ENCODE data around the gene CHTF18. TPM values are rescaled to one million over a fixed set of nuclear protein-coding genes. Genes with fewer than 3 reads are reported as not detected.

CHTF18 gene
- total RNA-seq, 1 experiment from 2014 or later: 154 TPM

DNA sequence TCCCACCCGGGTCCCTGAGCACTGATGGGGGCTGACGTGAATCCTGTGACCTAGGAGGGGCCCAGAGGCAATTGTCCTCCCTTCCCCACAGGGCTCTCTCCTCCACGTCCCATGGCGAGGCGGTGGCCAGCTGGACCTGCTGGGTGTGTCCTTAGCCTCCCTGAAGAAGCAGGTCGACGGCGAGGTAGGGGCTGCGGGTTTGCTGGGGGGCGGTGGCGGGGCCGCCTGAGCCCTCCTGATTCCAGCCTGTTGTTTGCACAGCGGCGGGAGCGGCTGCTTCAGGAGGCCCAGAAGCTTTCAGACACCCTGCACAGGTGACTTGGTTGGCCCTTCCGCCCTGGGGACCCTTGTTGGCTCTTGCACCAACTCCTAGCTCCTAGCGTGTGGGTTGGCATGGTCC lies 1.7 kb downstream of the CHTF18 start:
- intact Hi-C loops (cut with micrococcal nuclease; ENCODE audit: unreplicated experiment): no loop called here
- Mint-ChIP-seq H3K36me3 (ENCODE audit: insufficient read depth, unreplicated experiment) (peaks cover 80% of the 10 kb centered on the region), H3K27ac (ENCODE audit: unreplicated experiment) (no peak overlapping the region), H3K9me3 (ENCODE audit: low read depth, unreplicated experiment) (no peaks in the 10 kb centered on the region), H3K4me3 (ENCODE audit: low read depth, unreplicated experiment) (peak overlapping the region; percentile 98), H3K27me3 (ENCODE audit: unreplicated experiment) (no peaks in the 10 kb centered on the region), H3K4me1 (ENCODE audit: low read depth, unreplicated experiment) (no peaks in the 10 kb centered on the region)
- CTCF ChIA-PET: no interaction called here
- no peak for DNase-seq
- TF ChIP-seq, protein P1, sequence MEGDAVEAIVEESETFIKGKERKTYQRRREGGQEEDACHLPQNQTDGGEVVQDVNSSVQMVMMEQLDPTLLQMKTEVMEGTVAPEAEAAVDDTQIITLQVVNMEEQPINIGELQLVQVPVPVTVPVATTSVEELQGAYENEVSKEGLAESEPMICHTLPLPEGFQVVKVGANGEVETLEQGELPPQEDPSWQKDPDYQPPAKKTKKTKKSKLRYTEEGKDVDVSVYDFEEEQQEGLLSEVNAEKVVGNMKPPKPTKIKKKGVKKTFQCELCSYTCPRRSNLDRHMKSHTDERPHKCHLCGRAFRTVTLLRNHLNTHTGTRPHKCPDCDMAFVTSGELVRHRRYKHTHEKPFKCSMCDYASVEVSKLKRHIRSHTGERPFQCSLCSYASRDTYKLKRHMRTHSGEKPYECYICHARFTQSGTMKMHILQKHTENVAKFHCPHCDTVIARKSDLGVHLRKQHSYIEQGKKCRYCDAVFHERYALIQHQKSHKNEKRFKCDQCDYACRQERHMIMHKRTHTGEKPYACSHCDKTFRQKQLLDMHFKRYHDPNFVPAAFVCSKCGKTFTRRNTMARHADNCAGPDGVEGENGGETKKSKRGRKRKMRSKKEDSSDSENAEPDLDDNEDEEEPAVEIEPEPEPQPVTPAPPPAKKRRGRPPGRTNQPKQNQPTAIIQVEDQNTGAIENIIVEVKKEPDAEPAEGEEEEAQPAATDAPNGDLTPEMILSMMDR (IDR thresholded peaks at IDR 0.05; ENCODE audit: unreplicated experiment): no peak
- BruUV-seq (replicated peaks): no TSS peak

DNA sequence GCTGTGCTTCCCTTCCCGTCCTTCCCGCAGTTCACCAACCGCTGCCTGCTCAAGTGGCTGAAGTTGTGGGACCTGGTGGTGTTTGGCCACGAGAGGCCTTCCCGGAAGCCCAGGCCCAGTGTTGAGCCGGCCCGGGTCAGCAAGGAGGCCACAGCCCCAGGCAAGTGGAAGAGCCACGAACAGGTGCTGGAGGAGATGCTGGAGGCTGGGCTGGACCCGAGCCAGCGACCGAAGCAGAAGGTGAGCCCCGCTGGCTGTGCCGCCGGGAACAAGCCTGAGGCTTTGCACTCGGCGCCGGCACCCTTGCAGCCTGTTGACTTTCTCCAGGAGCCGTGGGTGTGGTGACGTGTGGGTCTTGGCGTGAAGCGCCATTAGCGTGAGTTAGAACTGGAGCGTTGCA lies 2.7 kb downstream of the CHTF18 start:
- no peaks in the 10 kb centered on the region for H3K27me3 Mint-ChIP-seq (ENCODE audit: unreplicated experiment)
- H3K4me1 Mint-ChIP-seq (ENCODE audit: low read depth, unreplicated experiment): no peaks in the 10 kb centered on the region
- DNase-seq: no peak
- no peak overlapping the region for H3K27ac Mint-ChIP-seq (ENCODE audit: unreplicated experiment)
- TF ChIP-seq, protein P1 (IDR thresholded peaks at IDR 0.05; ENCODE audit: unreplicated experiment): no peak
- H3K9me3 Mint-ChIP-seq (ENCODE audit: low read depth, unreplicated experiment): no peaks in the 10 kb centered on the region
- no peak overlapping the region for H3K4me3 Mint-ChIP-seq (ENCODE audit: low read depth, unreplicated experiment)
- CTCF ChIA-PET: no interaction called here
- no TSS peak for BruUV-seq (replicated peaks)
- H3K36me3 Mint-ChIP-seq (ENCODE audit: insufficient read depth, unreplicated experiment): peaks cover 79% of the 10 kb centered on the region
- intact Hi-C loops (cut with micrococcal nuclease; ENCODE audit: unreplicated experiment): no loop called here

DNA sequence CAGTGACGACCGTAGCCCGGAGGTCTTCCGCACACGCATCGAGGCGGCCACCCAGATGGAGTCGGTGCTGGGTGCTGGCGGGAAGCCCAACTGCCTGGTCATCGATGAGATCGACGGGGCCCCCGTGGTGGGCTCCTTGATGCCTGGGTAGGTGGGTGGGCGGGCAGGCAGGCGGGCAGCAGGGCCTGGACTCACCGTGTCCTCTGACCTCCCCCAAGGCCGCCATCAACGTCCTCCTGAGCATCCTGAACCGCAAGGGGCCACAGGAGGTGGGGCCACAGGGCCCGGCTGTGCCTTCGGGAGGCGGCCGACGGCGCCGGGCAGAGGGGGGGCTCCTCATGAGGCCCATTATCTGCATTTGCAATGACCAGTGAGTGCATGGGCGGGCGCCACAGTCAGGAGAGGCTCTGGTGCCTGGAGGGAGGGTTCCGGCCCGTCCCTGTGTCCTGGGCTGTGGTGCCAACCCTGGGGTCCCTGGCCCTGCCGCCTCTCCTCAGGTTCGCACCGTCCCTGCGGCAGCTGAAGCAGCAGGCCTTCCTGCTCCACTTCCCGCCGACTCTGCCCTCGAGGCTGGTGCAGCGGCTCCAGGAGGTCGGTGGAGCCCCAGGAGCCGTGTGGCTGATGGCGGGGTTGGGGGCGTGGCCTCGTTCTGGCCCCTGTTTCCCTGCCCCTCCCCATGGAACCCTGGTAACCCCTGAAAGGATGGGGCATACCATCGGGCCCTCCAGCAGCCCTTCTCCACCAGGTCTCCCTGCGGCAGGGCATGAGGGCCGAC lies 4.0 kb downstream of the CHTF18 start:
- TF ChIP-seq, protein P1 (IDR thresholded peaks at IDR 0.05; ENCODE audit: unreplicated experiment): no peak
- H3K27ac Mint-ChIP-seq (ENCODE audit: unreplicated experiment): no peak overlapping the region
- no peak for DNase-seq
- no peak overlapping the region for H3K4me3 Mint-ChIP-seq (ENCODE audit: low read depth, unreplicated experiment)
- peaks cover 79% of the 10 kb centered on the region for H3K36me3 Mint-ChIP-seq (ENCODE audit: insufficient read depth, unreplicated experiment)
- intact Hi-C loops (cut with micrococcal nuclease; ENCODE audit: unreplicated experiment): no loop called here
- CTCF ChIA-PET: no interaction called here
- no peaks in the 10 kb centered on the region for H3K9me3 Mint-ChIP-seq (ENCODE audit: low read depth, unreplicated experiment)
- BruUV-seq (replicated peaks): no TSS peak
- H3K27me3 Mint-ChIP-seq (ENCODE audit: unreplicated experiment): no peaks in the 10 kb centered on the region
- H3K4me1 Mint-ChIP-seq (ENCODE audit: low read depth, unreplicated experiment): no peaks in the 10 kb centered on the region

DNA sequence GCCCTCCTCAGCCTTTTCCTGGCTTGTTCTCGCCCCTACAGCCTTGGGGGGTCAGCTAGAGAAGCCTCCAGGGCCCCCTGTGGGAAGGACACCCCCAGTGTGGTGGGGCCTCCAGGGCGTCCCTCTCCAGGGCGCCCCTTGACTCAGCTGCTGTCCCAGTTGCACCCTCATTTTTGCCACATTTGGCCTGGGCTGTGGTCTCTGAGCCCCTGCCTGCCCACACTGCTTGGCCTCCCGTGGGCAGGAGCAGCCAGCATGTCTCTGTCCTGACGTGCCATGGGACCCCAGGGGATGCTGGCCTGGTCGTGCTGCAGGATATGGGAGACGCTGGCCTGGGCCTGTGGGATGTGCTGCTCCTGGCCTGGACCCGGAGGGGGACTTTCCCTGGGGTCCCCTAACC lies 5.0 kb downstream of the CHTF18 start:
- Mint-ChIP-seq H3K36me3 (ENCODE audit: insufficient read depth, unreplicated experiment) (peaks cover 79% of the 10 kb centered on the region), H3K4me3 (ENCODE audit: low read depth, unreplicated experiment) (no peak overlapping the region), H3K4me1 (ENCODE audit: low read depth, unreplicated experiment) (no peaks in the 10 kb centered on the region), H3K9me3 (ENCODE audit: low read depth, unreplicated experiment) (no peaks in the 10 kb centered on the region), H3K27me3 (ENCODE audit: unreplicated experiment) (no peaks in the 10 kb centered on the region), H3K27ac (ENCODE audit: unreplicated experiment) (no peak overlapping the region)
- DNase-seq: no peak
- TF ChIP-seq, protein P1 (IDR thresholded peaks at IDR 0.05; ENCODE audit: unreplicated experiment): no peak
- intact Hi-C loops (cut with micrococcal nuclease; ENCODE audit: unreplicated experiment): no loop called here
- BruUV-seq (replicated peaks): no TSS peak
- CTCF ChIA-PET: no interaction called here
